Measurements from ENCODE around the gene RIMBP2. TPM values are rescaled to one million over a fixed set of nuclear protein-coding genes. Genes with fewer than 3 reads are reported as not detected.

RIMBP2 gene
- total and polyA plus RNA-seq, 2 donors, result 1.3 to 2.7 TPM

DNA sequence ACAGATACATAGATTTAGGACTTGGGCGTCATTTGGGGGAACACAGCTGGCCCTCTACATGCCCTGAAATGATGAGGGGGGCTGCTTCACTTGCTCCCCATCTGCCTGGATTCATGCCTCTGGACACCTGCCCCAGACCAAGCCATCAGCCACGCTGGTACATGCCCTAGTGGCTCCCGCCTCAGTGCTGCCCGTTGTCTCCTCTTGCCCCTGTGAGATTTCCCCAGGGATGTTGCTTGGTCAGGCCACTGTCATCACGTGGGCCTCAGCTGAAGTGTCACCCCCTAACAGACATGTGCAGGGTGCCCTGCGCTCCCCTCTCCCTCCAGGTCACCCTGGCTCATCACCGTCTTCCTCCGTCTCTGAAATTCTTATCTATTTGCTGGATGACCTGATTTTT lies 220.9 kb downstream of the RIMBP2 start:
- Histone ChIP-seq H3K36me3 (ENCODE audit: insufficient read depth) (no peaks in the 10 kb centered on the region), H3K27ac (ENCODE audit: low read depth) (no peak overlapping the region), H3K4me1 (ENCODE audit: insufficient read depth) (no peaks in the 10 kb centered on the region), H3K4me3 (ENCODE audit: low read depth, low read length) (no peak overlapping the region)
- no peak for DNase-seq (ENCODE audit: extremely low spot score)
- 77% methylated on average over 8 of the region's 8 CpGs for WGBS

DNA sequence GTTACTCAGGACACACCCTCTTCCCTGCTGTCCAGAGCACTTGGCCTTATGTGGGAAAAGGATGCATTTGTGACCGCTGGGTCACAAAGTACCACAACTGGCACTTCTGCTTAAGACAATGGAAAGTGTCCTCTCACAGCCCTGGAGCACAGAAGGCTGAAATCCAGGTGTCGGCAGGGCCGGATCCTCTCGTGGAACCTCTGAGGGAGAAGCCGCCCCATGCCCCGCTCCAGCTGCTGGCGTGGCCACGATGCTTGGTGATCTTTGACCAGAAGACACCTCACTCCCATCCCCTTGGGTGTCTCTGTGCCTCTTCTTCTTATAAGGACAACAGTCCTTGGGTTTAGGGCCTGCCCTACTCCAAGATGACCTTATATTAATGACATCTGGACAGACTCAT lies 221.4 kb downstream of the RIMBP2 start:
- Histone ChIP-seq H3K4me1 (ENCODE audit: insufficient read depth) (no peaks in the 10 kb centered on the region), H3K27ac (ENCODE audit: low read depth) (no peak overlapping the region), H3K4me3 (ENCODE audit: low read depth, low read length) (no peak overlapping the region), H3K36me3 (ENCODE audit: insufficient read depth) (no peaks in the 10 kb centered on the region)
- WGBS, result 89% methylated on average over 8 of the region's 8 CpGs
- no peak for DNase-seq (ENCODE audit: extremely low spot score)

DNA sequence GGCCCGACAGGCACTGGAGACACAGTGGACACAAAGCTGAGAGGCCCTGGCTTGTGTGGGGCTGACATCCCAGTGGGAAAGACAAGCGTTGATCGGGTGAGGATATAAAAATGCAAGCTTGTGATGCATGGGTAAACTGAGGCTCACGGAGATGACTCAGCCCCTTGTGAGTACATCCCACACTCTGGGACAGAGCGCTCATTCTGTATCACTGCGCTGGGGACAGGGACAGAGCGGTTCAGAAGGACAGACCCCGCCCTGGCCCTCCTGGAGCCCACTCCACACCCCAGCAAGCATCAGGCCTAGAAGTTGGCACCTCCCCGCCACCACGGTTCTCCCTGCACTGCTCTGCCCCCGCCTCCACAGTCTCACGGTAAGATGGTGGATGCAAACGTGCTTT lies 222.1 kb downstream of the RIMBP2 start:
- H3K36me3 ChIP-seq (ENCODE audit: insufficient read depth), result no peaks in the 10 kb centered on the region
- DNase-seq (ENCODE audit: extremely low spot score), result no peak
- 75% methylated on average over 13 of the region's 13 CpGs for WGBS
- H3K4me3 ChIP-seq (ENCODE audit: low read depth, low read length), result no peak overlapping the region
- no peaks in the 10 kb centered on the region for H3K4me1 ChIP-seq (ENCODE audit: insufficient read depth)
- no peak overlapping the region for H3K27ac ChIP-seq (ENCODE audit: low read depth)

DNA sequence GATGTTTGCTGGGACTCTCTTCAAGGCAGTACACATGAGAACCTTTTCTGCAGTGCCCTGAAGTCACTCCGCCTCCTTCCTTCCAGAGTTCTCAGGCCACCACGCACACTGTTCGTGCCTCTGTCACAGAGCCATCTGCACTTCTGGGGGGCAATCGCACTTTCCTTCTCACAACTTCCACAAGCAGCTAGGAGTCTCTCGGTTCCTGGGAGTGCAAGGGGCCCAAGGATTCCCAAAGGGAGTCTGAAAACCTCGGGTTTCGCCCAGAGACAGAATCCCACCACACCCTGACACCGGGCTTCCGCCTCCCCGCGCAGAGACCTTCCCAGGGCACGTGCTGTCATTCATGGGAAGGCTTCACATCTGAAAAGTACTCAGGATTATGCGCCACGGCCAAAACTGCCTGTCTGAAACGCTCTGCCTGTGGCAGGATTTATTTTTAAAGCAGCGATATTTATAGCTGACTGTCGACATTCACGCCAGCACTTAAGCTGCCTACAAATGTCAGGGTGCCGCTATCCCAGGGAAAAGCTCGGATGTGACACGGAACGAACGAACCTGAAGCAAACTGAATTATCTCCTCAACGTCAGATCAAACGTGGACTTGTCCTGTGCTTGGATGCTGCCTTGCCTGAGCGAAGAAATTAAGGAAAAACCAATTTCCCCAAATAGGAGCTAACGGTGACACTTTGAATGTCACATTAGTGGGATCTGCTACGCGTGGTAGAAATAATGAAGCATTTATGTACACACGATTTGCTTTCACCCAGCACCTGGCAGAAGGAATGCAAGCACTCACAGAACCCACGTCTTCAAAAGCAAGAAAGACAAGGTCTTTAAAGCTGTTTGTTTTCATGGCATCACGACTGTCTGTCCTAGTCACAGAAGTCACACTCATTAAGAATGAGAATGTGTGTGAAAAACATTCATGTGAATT lies 224.4 kb downstream of the RIMBP2 start:
- Histone ChIP-seq H3K4me3 (ENCODE audit: low read depth, low read length) (no peak overlapping the region), H3K27ac (ENCODE audit: low read depth) (no peak overlapping the region), H3K36me3 (ENCODE audit: insufficient read depth) (no peaks in the 10 kb centered on the region), H3K4me1 (ENCODE audit: insufficient read depth) (no peaks in the 10 kb centered on the region)
- 38% methylated on average over 32 of the region's 32 CpGs for WGBS
- DNase-seq (ENCODE audit: extremely low spot score), result no peak

DNA sequence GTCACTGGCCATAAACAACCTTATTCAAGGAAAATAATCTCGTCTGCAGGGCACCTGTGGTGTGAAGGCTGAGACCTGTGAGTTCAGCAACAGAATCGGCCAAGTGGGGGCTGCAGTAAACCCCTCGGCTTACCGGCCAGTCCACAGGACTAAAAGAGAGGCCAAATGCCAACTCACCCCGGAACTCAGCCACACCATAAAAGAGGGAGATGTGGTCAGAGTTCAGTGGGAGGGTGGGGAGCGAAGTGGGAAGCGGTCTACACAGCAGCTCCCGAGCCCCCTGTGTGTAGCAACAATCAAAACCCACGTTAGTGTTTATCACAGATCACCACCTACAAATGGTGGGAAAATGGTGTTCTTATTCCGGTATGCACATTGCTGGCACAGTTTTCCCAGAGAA lies 225.4 kb downstream of the RIMBP2 start:
- 58% methylated on average over 10 of the region's 10 CpGs for WGBS
- H3K36me3 ChIP-seq (ENCODE audit: insufficient read depth), result no peaks in the 10 kb centered on the region
- no peak overlapping the region for H3K4me3 ChIP-seq (ENCODE audit: low read depth, low read length)
- H3K4me1 ChIP-seq (ENCODE audit: insufficient read depth), result no peaks in the 10 kb centered on the region
- H3K27ac ChIP-seq (ENCODE audit: low read depth), result no peak overlapping the region
- DNase-seq (ENCODE audit: extremely low spot score), result no peak

DNA sequence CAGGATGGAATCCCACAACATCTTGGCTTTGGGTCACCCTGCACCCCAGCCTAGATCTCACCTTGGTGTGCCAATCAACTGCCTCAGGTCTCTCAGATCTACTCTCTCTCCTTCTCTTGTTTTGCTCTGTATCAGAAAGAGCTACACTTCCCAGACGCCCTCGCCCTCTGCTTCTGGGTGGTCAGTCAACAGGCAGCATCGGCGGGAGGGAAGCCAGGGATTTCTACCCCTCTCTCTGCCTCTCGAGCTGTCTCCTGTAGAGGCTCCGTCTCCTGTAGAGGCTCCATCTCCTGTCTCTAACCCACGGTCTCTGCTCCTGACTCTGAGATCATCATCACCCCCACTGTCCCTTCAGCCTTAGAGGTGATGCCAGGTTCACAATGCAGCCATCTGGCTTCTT lies 226.8 kb downstream of the RIMBP2 start:
- Histone ChIP-seq H3K4me3 (ENCODE audit: low read depth, low read length) (no peak overlapping the region), H3K4me1 (ENCODE audit: insufficient read depth) (no peaks in the 10 kb centered on the region), H3K27ac (ENCODE audit: low read depth) (no peak overlapping the region), H3K36me3 (ENCODE audit: insufficient read depth) (no peaks in the 10 kb centered on the region)
- 85% methylated on average over 7 of the region's 7 CpGs for WGBS
- DNase-seq (ENCODE audit: extremely low spot score), result no peak

DNA sequence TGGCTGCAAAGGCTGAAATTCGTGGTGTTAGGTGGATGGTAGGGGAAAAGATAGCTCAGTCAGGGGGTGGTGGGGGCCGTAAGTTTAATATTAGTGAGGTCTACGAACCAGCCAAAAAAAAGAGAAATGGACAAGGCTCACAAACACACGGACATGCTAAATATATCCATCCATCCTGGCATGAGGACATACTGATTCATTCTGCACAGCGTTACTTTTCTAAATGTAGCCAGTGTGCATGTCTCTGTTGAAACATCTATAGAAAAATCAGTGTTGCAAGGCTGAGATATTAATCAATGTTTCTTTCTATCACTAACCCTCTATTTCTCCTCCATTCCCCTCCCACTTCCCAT lies 227.8 kb downstream of the RIMBP2 start:
- no peaks in the 10 kb centered on the region for H3K36me3 ChIP-seq (ENCODE audit: insufficient read depth)
- 73% methylated on average over 5 of the region's 5 CpGs for WGBS
- DNase-seq (ENCODE audit: extremely low spot score), result no peak
- H3K27ac ChIP-seq (ENCODE audit: low read depth), result no peak overlapping the region
- no peak overlapping the region for H3K4me3 ChIP-seq (ENCODE audit: low read depth, low read length)
- H3K4me1 ChIP-seq (ENCODE audit: insufficient read depth), result no peaks in the 10 kb centered on the region

DNA sequence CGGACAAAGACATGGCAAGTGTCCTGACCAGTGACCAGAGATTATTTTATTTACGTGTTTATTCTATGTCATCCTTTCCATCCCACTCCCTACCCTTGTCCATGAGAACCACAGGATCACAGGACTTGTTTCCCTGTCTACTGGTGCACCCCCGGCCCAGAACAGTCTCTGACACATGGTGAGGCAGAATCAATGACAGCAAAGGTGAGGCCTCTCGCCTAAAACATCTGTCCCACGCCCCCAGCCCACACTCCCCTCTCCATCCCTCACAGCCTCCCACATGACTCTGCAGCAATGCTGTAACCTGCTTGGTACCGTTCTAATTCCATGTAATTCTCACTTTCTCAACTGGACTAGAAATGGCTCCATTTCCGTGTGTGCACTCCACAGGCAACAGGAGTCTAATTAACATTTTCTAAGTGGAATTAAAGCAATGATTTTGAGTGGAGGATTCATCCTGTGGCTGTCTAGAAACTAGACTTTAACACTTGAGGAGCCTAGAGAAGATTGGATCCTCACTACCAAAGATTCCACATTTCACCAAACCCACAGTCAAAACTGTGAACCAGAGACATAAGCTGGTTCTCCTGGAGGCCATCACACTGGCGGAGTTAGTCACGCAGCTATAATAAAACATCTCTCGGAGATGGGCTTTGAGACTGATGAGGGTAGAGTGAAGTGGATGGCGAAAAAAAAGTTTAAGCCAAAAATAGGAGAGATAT lies 228.3 kb downstream of the RIMBP2 start:
- Histone ChIP-seq H3K4me3 (ENCODE audit: low read depth, low read length) (no peak overlapping the region), H3K27ac (ENCODE audit: low read depth) (no peak overlapping the region), H3K4me1 (ENCODE audit: insufficient read depth) (no peaks in the 10 kb centered on the region), H3K36me3 (ENCODE audit: insufficient read depth) (no peaks in the 10 kb centered on the region)
- DNase-seq (ENCODE audit: extremely low spot score), result no peak
- 83% methylated on average over 11 of the region's 11 CpGs for WGBS

DNA sequence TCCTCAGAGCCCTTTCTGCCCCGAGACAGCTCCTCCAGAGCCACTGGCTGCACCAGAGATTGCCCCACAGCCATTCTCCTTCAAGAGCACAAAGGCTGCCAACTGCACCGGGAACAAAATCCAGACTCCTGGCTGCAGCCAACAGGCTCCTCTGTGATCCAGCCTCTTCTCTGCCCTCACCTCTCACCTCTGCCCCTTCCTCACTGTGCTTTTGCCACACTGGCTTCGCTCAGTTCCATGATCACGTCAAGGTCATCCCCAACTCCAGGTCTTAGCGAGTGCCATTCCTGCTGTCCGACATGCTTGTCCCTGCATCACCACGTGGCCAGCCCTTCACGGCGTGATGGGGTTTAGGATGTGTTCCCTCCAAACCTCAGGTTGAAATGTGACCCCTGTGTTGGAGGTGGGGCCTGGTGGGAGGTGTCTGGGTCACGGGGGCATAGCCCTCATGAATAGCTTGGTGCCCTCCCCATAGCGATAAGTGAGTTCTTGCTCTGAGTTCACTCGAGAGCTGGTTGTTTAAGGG lies 229.1 kb downstream of the RIMBP2 start:
- H3K4me1 ChIP-seq (ENCODE audit: insufficient read depth), result no peaks in the 10 kb centered on the region
- 86% methylated on average over 12 of the region's 12 CpGs for WGBS
- H3K27ac ChIP-seq (ENCODE audit: low read depth), result no peak overlapping the region
- H3K4me3 ChIP-seq (ENCODE audit: low read depth, low read length), result no peak overlapping the region
- no peak for DNase-seq (ENCODE audit: extremely low spot score)
- H3K36me3 ChIP-seq (ENCODE audit: insufficient read depth), result no peaks in the 10 kb centered on the region

DNA sequence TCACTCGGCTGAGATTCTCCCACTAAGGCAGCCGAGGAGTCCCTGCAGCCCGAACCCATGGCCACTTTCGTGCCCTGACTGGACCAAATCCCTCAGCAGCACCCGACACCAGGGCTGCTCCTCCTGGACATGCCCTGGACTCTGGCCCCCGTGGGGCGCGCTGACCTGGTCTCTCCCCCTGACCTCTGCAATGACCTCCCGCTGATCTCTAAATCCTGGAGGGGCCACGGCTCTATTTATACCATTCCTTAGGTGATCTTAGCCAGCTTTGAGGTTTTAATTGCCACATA lies 230.0 kb downstream of the RIMBP2 start:
- WGBS, result 62% methylated on average over 10 of the region's 10 CpGs
- Histone ChIP-seq H3K27ac (ENCODE audit: low read depth) (no peak overlapping the region), H3K4me1 (ENCODE audit: insufficient read depth) (no peaks in the 10 kb centered on the region), H3K4me3 (ENCODE audit: low read depth, low read length) (no peak overlapping the region), H3K36me3 (ENCODE audit: insufficient read depth) (no peaks in the 10 kb centered on the region)
- no peak for DNase-seq (ENCODE audit: extremely low spot score)

DNA sequence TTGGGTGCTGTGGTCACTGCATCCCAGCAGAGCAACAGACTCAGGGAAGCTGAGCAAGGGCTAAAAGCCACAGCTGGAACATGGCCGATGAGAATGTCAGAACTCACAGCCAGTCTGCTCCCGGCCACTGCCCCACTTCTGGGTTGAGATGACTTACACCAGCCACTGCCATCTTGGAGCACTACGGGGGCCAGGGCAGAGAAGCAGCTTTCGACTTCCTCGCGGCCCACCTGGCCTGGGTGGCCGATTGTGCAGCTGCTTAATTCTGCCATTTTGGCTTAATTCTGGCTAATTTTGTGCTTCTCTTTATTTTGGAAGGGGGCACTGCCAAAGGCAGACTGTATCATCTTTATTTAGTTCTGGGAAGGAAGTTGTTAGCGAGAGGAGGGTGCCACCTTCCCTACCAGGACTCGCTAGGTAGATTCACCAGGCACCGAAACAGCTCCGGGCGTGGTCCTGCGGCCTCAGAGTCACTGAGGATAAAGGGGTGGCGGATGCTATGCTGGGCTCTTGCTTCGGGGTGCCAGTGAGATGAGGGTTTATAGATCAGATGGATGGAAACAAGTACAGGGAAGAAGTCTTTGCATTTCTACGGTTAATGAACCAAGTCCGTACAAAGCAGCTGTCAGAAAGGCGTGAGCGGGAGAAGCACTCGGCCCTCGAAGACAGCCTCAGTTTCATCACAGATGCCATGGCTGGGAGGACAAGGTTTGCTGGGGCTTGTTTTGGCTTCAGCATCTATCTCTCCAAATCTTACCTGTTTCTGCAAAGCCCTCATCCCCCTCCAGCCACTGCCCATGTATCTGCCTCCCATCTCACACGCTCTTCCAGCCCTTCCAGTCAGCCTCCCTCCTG lies 230.6 kb downstream of the RIMBP2 start:
- Histone ChIP-seq H3K4me3 (ENCODE audit: low read depth, low read length) (no peak overlapping the region), H3K4me1 (ENCODE audit: insufficient read depth) (no peaks in the 10 kb centered on the region), H3K36me3 (ENCODE audit: insufficient read depth) (no peaks in the 10 kb centered on the region), H3K27ac (ENCODE audit: low read depth) (no peak overlapping the region)
- 82% methylated on average over 22 of the region's 22 CpGs for WGBS
- no peak for DNase-seq (ENCODE audit: extremely low spot score)

DNA sequence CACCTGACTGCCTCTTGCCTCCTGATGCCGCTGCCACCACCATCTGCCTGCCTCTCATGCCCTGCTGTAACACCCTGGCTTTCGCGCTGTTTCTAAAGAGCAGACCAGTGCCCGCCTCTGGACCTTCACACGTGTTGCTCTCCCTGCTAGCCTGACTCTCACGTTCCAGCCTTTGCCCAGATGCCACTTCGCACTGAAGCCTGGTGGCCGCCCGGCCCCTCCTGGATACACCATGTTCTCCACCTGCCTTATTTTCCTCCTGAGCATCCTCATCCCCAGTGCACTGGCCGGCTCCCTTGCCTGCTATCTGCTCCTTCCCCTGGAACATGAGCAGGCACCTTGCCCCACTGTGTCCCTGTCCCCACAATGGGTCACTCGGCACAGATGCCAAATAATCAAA lies 231.9 kb downstream of the RIMBP2 start:
- no peaks in the 10 kb centered on the region for H3K36me3 ChIP-seq (ENCODE audit: insufficient read depth)
- no peak for DNase-seq (ENCODE audit: extremely low spot score)
- WGBS, result 78% methylated on average over 11 of the region's 11 CpGs
- no peaks in the 10 kb centered on the region for H3K4me1 ChIP-seq (ENCODE audit: insufficient read depth)
- no peak overlapping the region for H3K27ac ChIP-seq (ENCODE audit: low read depth)
- H3K4me3 ChIP-seq (ENCODE audit: low read depth, low read length), result no peak overlapping the region

DNA sequence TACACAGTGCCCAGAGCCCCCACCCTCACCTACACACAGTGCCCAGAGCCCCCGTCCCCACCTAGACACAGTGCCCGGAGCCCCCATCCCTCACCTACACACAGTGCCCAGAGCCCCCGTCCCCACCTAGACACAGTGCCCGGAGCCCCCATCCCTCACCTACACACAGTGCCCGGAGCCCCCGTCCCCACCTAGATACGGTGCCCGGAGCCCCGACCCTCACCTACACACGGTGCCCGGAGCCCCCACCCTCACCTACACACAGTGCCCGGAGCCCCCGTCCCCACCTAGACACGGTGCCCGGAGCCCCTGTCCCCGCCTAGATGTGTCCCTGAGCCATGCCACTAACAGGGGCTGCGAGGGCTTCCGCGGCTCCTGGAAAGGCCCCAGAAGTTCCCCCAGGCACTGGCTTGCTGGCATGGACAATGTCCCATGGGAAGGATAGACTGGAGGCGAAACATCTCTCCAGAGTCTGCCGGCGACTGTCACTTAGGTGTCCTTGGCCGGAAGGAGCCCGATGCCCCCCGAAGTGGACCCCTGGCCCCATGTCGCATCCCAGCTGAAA lies 232.4 kb downstream of the RIMBP2 start:
- 81% methylated on average over 26 of the region's 26 CpGs for WGBS
- DNase-seq (ENCODE audit: extremely low spot score), result no peak

More for the DNA sequence above, 232.4 kb downstream of the RIMBP2 start:
- H3K4me3 ChIP-seq (ENCODE audit: low read depth, low read length), result no peak overlapping the region
- H3K4me1 ChIP-seq (ENCODE audit: insufficient read depth), result no peaks in the 10 kb centered on the region
- no peak overlapping the region for H3K27ac ChIP-seq (ENCODE audit: low read depth)
- H3K36me3 ChIP-seq (ENCODE audit: insufficient read depth), result no peaks in the 10 kb centered on the region

Data from urinary bladder (tissue), 4 donors.